Measurements from ENCODE around the gene C6.

- TF ChIP-seq CTCF (IDR thresholded peaks at IDR 0.05; ENCODE audit: low read depth, low read length, poor library complexity, severe bottlenecking): no peak
- TF ChIP-seq EZH2phosphoT487 (IDR thresholded peaks at IDR 0.05; ENCODE audit: borderline replicate concordance, low read length): no peak
Measured at GRCh38 chr5:41201082-41201772, 12.1 kb downstream of the C6 start.

Measured in DOHH2 (cell line).